H1 (cell line): ENCODE data around the gene PHYH. TPM values are rescaled to one million over a fixed set of nuclear protein-coding genes. Genes with fewer than 3 reads are reported as not detected.

ENCODE experiments used
- CTCF ChIA-PET: fragments of 300-600 bp; sonication (Branson Sonifier 250); formaldehyde crosslinking; loops from one replicate; lab custom pipeline; 2021; ENCODE audit not compliant: partially characterized antibody; lab: Charles Lee
- POLR2A ChIA-PET: fragments of 300-600 bp; sonication (Branson Sonifier 250); formaldehyde crosslinking; loops from one replicate; lab custom pipeline; 2021; ENCODE audit warnings: inconsistent platforms; ENCODE audit not compliant: partially characterized antibody; lab: Charles Lee
- DNase-seq, 2 experiments: peaks; one replicate each; pipeline versions ENCODE4 v3.0.0 to v3.0.0-alpha.2; 2010 to 2022; ENCODE audit warnings: low spot score in 2 of 2, low read depth in 1 of 2, mixed read lengths in 1 of 2
- FAIRE-seq: peaks from 2 replicates; lab custom pipeline; 2011; peaks lifted over from hg19 to GRCh38; lab: Jason Lieb, UNC
- H2AFZ ChIP-seq: 2 replicates; pipeline ENCODE4 v1.8.1; 2012; ENCODE audit warnings: low read length, inconsistent platforms
- H2AK5ac ChIP-seq: 2 replicates; pipeline ENCODE4 v1.6.1; 2013; ENCODE audit warnings: low read depth, low read length
- H2BK120ac ChIP-seq: replicated peaks from 2 replicates; pipeline ENCODE3; 2013; ENCODE audit warnings: low read depth, low read length, inconsistent platforms
- H2BK12ac ChIP-seq: 2 replicates; pipeline ENCODE4 v1.6.1; 2013; ENCODE audit warnings: low read depth, low read length
- H2BK15ac ChIP-seq: 2 replicates; pipeline ENCODE4 v1.6.1; 2013; ENCODE audit warnings: low read length
- H2BK20ac ChIP-seq: 2 replicates; pipeline ENCODE4 v1.6.1; 2013; ENCODE audit warnings: low read length
- H2BK5ac ChIP-seq: 2 replicates; pipeline ENCODE4 v1.6.1; 2013; ENCODE audit warnings: low read depth, low read length
- H3K14ac ChIP-seq: 2 replicates; pipeline ENCODE4 v1.6.1; 2013; ENCODE audit warnings: inconsistent platforms; ENCODE audit not compliant: insufficient read length
- H3K18ac ChIP-seq: 2 replicates; pipeline ENCODE4 v1.6.1; 2013; ENCODE audit warnings: low read length; ENCODE audit errors: extremely low read depth
- H3K23ac ChIP-seq: 2 replicates; pipeline ENCODE4 v1.6.1; 2013; ENCODE audit warnings: inconsistent platforms; ENCODE audit not compliant: insufficient read length
- H3K23me2 ChIP-seq: 2 replicates; pipeline ENCODE4 v1.6.1; 2013; ENCODE audit warnings: low read depth, low read length
- H3K27ac ChIP-seq: 2 replicates; pipeline ENCODE4 v1.6.1; 2011; ENCODE audit warnings: low read depth, low read length, inconsistent platforms
- H3K27me3 ChIP-seq, 4 experiments: replicated peaks in 1 of 4; 1 replicate in 1 of 4; 2 replicates in 3 of 4; pipeline versions ENCODE4 v1.6.1 to v1.8.1; 2011 to 2013; ENCODE audit warnings: low read length in 3 of 4, mild to moderate bottlenecking in 3 of 4, inconsistent platforms in 2 of 4, mixed read lengths in 2 of 4, moderate library complexity in 1 of 4; ENCODE audit not compliant: control insufficient read depth in 3 of 4, insufficient read depth in 3 of 4; ENCODE audit errors: extremely low read depth in 1 of 4
- H3K36me3 ChIP-seq, 4 experiments: 2 replicates each; pipeline versions ENCODE4 v1.6.1 to v1.8.1; 2011 to 2013; ENCODE audit warnings: mild to moderate bottlenecking in 4 of 4, low read length in 3 of 4, moderate library complexity in 2 of 4, control low read depth in 1 of 4, inconsistent platforms in 1 of 4; ENCODE audit not compliant: insufficient read depth in 4 of 4, control insufficient read depth in 2 of 4
- H3K4ac ChIP-seq: replicated peaks from 2 replicates; pipeline ENCODE3; 2013; ENCODE audit warnings: low read length, low read depth, mixed read lengths, inconsistent platforms; ENCODE audit not compliant: insufficient read length
- H3K4me1 ChIP-seq, 4 experiments: replicated peaks in 1 of 4; 1 replicate in 1 of 4; 2 replicates in 3 of 4; pipeline versions ENCODE4 v1.6.1 to v1.8.1; 2011 to 2013; ENCODE audit warnings: low read length in 3 of 4, inconsistent platforms in 2 of 4, mixed read lengths in 1 of 4; ENCODE audit not compliant: insufficient read depth in 4 of 4, control insufficient read depth in 3 of 4
- H3K4me2 ChIP-seq, 2 experiments: 2 replicates each; pipeline versions ENCODE4 v1.6.1 to v1.8.1; 2011 to 2013; ENCODE audit warnings: low read depth in 2 of 2, low read length in 2 of 2, control low read depth in 1 of 2, inconsistent platforms in 1 of 2, mild to moderate bottlenecking in 1 of 2; ENCODE audit not compliant: insufficient read depth in 1 of 2
- H3K4me3 ChIP-seq, 4 experiments: fragments of 200-600, 300-600 bp in 1 of 4; sonication (generic), shearing (Covaris generic), sonication (Bioruptor Twin) in 1 of 4; 2 replicates each; pipeline versions ENCODE4 v1.5.1 to v1.8.1; 2011 to 2016; ENCODE audit warnings: low read length in 4 of 4, low read depth in 3 of 4, control low read depth in 2 of 4, inconsistent platforms in 2 of 4, mild to moderate bottlenecking in 2 of 4, mixed read lengths in 1 of 4, moderate library complexity in 1 of 4; ENCODE audit not compliant: insufficient read depth in 2 of 4; ENCODE audit errors: extremely low read depth in 1 of 4
- H3K56ac ChIP-seq: replicated peaks from 2 replicates; pipeline ENCODE3; 2013; ENCODE audit warnings: low read depth, mild to moderate bottlenecking, mixed read lengths, low read length, inconsistent platforms; ENCODE audit not compliant: insufficient read length
- H3K79me1 ChIP-seq: 2 replicates; pipeline ENCODE4 v1.6.1; 2013; ENCODE audit warnings: low read depth, low read length, control low read depth
- H3K79me2 ChIP-seq, 2 experiments: 2 replicates each; pipeline versions ENCODE4 v1.6.1 to v1.8.1; 2012 to 2013; ENCODE audit warnings: low read length in 2 of 2, mild to moderate bottlenecking in 2 of 2, inconsistent platforms in 1 of 2; ENCODE audit not compliant: insufficient read depth in 2 of 2, control insufficient read depth in 1 of 2
- H3K9ac ChIP-seq, 4 experiments: replicated peaks in 1 of 4; 1 replicate in 1 of 4; 2 replicates in 3 of 4; pipeline versions ENCODE4 v1.6.1 to v1.8.1; 2011 to 2013; ENCODE audit warnings: low read depth in 3 of 4, low read length in 3 of 4, control low read depth in 2 of 4, mild to moderate bottlenecking in 2 of 4, moderate library complexity in 2 of 4, inconsistent platforms in 1 of 4; ENCODE audit errors: extremely low read depth in 1 of 4
- H3K9me3 ChIP-seq, 2 experiments: 2 replicates each; pipeline versions ENCODE4 v1.6.1 to v1.8.1; 2012 to 2013; ENCODE audit warnings: mild to moderate bottlenecking in 2 of 2, moderate library complexity in 2 of 2, control low read depth in 1 of 2, inconsistent platforms in 1 of 2, low read depth in 1 of 2, low read length in 1 of 2, mixed read lengths in 1 of 2; ENCODE audit not compliant: insufficient read depth in 2 of 2
- H4K20me1 ChIP-seq, 2 experiments: replicated peaks in 1 of 2; 2 replicates each; pipeline versions ENCODE3 to v1.8.1; 2011 to 2013; ENCODE audit warnings: inconsistent platforms in 2 of 2, low read length in 2 of 2, mild to moderate bottlenecking in 1 of 2; ENCODE audit not compliant: insufficient read depth in 2 of 2, control insufficient read depth in 1 of 2
- H4K5ac ChIP-seq: 2 replicates; pipeline ENCODE4 v1.6.1; 2013; ENCODE audit warnings: low read length, low read depth, mixed read lengths, inconsistent platforms; ENCODE audit not compliant: insufficient read length
- H4K8ac ChIP-seq: 2 replicates; pipeline ENCODE4 v1.8.0; 2013; ENCODE audit warnings: mild to moderate bottlenecking, moderate library complexity, low read length, inconsistent platforms; ENCODE audit not compliant: insufficient read depth; ENCODE audit errors: extremely low read depth
- H4K91ac ChIP-seq: replicated peaks from 2 replicates; pipeline ENCODE3; 2013; ENCODE audit warnings: low read length, mixed read lengths, inconsistent platforms; ENCODE audit not compliant: insufficient read length
- CBX8 ChIP-seq: fragments of 300-800, 300-1000 bp; sonication (generic); IDR thresholded peaks from 2 replicates; pipeline ENCODE4 v1.7.1; 2016; ENCODE audit warnings: low read depth, low read length, borderline replicate concordance
- CHD1 ChIP-seq: IDR thresholded peaks from 2 replicates; pipeline ENCODE4 v1.6.1; 2012; ENCODE audit warnings: low read depth, low read length, improper control_type of control experiment
- CREB1 ChIP-seq: IDR thresholded peaks from 2 replicates; pipeline ENCODE4 v1.6.1; 2012; ENCODE audit warnings: inconsistent platforms
- EGR1 ChIP-seq: IDR thresholded peaks from 2 replicates; pipeline ENCODE4 v1.6.1; 2011; ENCODE audit warnings: low read depth, low read length, borderline replicate concordance
- KDM4A ChIP-seq: IDR thresholded peaks from one replicate; pipeline ENCODE4 v1.7.1; 2012; ENCODE audit warnings: low read depth, mild to moderate bottlenecking, moderate library complexity, low read length, inconsistent platforms; ENCODE audit not compliant: severe bottlenecking
- POLR2A ChIP-seq, 2 experiments: IDR thresholded peaks; 1 replicate in 1 of 2; 2 replicates in 1 of 2; pipeline ENCODE4 v1.6.1; 2011; ENCODE audit warnings: low read depth in 2 of 2, low read length in 2 of 2, mild to moderate bottlenecking in 2 of 2; ENCODE audit errors: control extremely low read depth in 1 of 2
- RFX5 ChIP-seq: IDR thresholded peaks from 2 replicates; pipeline ENCODE4 v1.6.1; 2011; ENCODE audit warnings: low read depth, low read length, improper control_type of control experiment, borderline replicate concordance
- SP2 ChIP-seq: IDR thresholded peaks from 2 replicates; pipeline ENCODE4 v1.6.1; 2012; ENCODE audit warnings: mild to moderate bottlenecking, low read length, inconsistent platforms
- SUZ12 ChIP-seq: fragments of 200-600 bp; sonication (generic); IDR thresholded peaks from 2 replicates; pipeline ENCODE4 v1.6.1; 2012; ENCODE audit warnings: mild to moderate bottlenecking, inconsistent platforms, low read length, moderate library complexity, mixed read lengths
- TAF1 ChIP-seq: IDR thresholded peaks from 2 replicates; pipeline ENCODE4 v1.6.1; 2011; ENCODE audit warnings: mild to moderate bottlenecking, low read depth, low read length
- WGBS, 2 experiments: shearing (Covaris generic) in 1 of 2; methylation state at CpG; one replicate each; pipeline versions ENCODE4 v1.1.6 to v1.1.7; 2013 to 2015; ENCODE audit warnings: low lambda C conversion rate in 2 of 2, mixed read lengths in 2 of 2, inconsistent platforms in 1 of 2, low coverage in 1 of 2, missing lambda C conversion rate in 1 of 2; ENCODE audit not compliant: insufficient replicate concordance in 2 of 2, insufficient coverage in 1 of 2, insufficient read length in 1 of 2; ENCODE audit errors: extremely low coverage in 1 of 2, missing lambda C conversion rate in 1 of 2; 5-methylcytosine and 5-hydroxymethylcytosine counted together
- polyA plus RNA-seq, 7 experiments: library from polyadenylated mRNA; depleted of rRNA in 3 of 7; stranded (reverse) in 5 of 7; unstranded in 2 of 7; fragments of >200 nt in 5 of 7; fragments of 200-250 nt in 2 of 7; gene quantifications; 1 replicate in 5 of 7; 2 replicates in 1 of 7; 4 replicates in 1 of 7; pipeline versions ENCODE4 v1.2.1 to v1.2.3, GENCODE V29; 2011 to 2013; ENCODE audit warnings: missing spikeins in 2 of 7, mixed read lengths in 2 of 7
- total RNA-seq: library from RNA; stranded (reverse); fragmentation: NEBNext Ultra II Directional; extraction: Animal tissue kit (Norgen Biotek cat#: 25700); gene quantifications from 2 replicates; pipeline ENCODE4 v1.2.1, GENCODE V29; 2021
- TF ChIP-seq, protein P1 (sequence below): IDR thresholded peaks from 2 replicates; pipeline ENCODE4 v1.6.1; 2012; ENCODE audit warnings: inconsistent platforms
- TF ChIP-seq, protein P2 (sequence below): IDR thresholded peaks from 2 replicates; pipeline ENCODE4 v1.6.1; 2011; ENCODE audit warnings: low read depth, mild to moderate bottlenecking, low read length; ENCODE audit not compliant: insufficient read depth
- TF ChIP-seq, protein P3 (sequence below): IDR thresholded peaks from 2 replicates; pipeline ENCODE4 v1.6.1; 2012; ENCODE audit warnings: inconsistent platforms

Gene PHYH
- total and polyA plus RNA-seq, 2 of the 8 experiments (the other 6 are each of a cell fraction or from before 2014, with no cell fraction given): 22.0 to 22.7 TPM

DNA sequence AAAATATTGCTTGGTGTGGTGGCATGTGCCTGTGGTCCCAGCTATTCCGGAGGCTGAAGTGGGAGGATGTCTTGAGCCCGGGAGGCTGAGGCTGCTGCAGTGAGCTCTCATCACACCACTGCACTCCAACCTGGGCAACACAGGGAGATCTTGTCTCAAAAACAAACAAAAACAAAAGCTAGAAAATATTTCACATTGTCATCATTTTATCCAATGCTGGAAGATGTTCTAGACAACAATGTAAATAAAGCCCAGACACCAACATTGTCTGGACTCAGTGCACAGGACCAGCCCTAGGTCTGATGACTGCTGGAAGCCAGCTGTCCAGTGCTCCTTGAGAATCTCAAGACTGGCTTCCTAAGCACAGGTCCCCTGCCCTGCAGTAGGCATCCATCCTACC is 34.7 kb upstream of the PHYH start:
- 100% methylated on average over 2 of the region's 2 CpGs; no CpG with 5 or more reads in 1 of the 2 experiments for WGBS, 2 experiments

More for the DNA sequence above, 34.7 kb upstream of the PHYH start:
- no peak overlapping the region for H4K91ac ChIP-seq
- TF ChIP-seq, protein P1, sequence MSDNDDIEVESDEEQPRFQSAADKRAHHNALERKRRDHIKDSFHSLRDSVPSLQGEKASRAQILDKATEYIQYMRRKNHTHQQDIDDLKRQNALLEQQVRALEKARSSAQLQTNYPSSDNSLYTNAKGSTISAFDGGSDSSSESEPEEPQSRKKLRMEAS: no peak
- TF ChIP-seq EGR1 (no peak), CHD1 (no peak), SP2 (no peak), CBX8 (no peak), SUZ12 (no peak), RFX5 (no peak), KDM4A (no peak), TAF1 (no peak), POLR2A (IDR thresholded peaks at IDR 0.05; ENCODE audit: control extremely low read depth in 1 of 2, low read depth in 2 of 2, low read length in 2 of 2) (no peak), CREB1 (no peak)
- TF ChIP-seq, protein P2, sequence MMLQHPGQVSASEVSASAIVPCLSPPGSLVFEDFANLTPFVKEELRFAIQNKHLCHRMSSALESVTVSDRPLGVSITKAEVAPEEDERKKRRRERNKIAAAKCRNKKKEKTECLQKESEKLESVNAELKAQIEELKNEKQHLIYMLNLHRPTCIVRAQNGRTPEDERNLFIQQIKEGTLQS: no peak
- TF ChIP-seq, protein P3, sequence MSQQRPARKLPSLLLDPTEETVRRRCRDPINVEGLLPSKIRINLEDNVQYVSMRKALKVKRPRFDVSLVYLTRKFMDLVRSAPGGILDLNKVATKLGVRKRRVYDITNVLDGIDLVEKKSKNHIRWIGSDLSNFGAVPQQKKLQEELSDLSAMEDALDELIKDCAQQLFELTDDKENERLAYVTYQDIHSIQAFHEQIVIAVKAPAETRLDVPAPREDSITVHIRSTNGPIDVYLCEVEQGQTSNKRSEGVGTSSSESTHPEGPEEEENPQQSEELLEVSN: no peak
- no peak overlapping the region for H3K9ac ChIP-seq
- no peak overlapping the region for H2BK15ac ChIP-seq
- no peaks in the 10 kb centered on the region; the same call in 1 of the 2 replicates for H3K23me2 ChIP-seq
- no peak overlapping the region for H3K18ac ChIP-seq
- H3K79me2 ChIP-seq: peaks cover 12 to 82% of the 10 kb centered on the region in 2 experiments
- no peak overlapping the region for H2AK5ac ChIP-seq
- FAIRE-seq (no peak), DNase-seq (no peak)
- no peak overlapping the region for H3K23ac ChIP-seq
- H3K4me2 ChIP-seq: no peak overlapping the region
- H3K9me3 ChIP-seq: no peaks in the 10 kb centered on the region
- H3K27ac ChIP-seq: no peak overlapping the region
- H4K20me1 ChIP-seq: peaks cover 15 to 24% of the 10 kb centered on the region in 2 experiments
- H4K5ac ChIP-seq: no peak overlapping the region
- no peak overlapping the region for H2BK20ac ChIP-seq
- H2BK5ac ChIP-seq: no peak overlapping the region
- CTCF ChIA-PET: interaction anchor here (1.4 to 2.1 kb wide), 2 partner anchors 14 to 18 kb away, joined by 3 to 9 read pairs; no protein-coding TSS in a partner anchor
- peaks cover 5% of the 10 kb centered on the region; the same call in 1 of the 2 replicates for H3K79me1 ChIP-seq
- no peak overlapping the region for H3K4me3 ChIP-seq
- H3K27me3 ChIP-seq: no peaks in the 10 kb centered on the region
- H3K4me1 ChIP-seq: peaks cover 4 to 7% (median 5%) of the 10 kb centered on the region in 4 experiments; a peak in 6 of 7 replicates
- POLR2A ChIA-PET: interaction anchor here (0.8 to 8.2 kb wide), 7 partner anchors 8 to 48 kb away, joined by 3 to 85 read pairs (median 4); partner anchors contain the start of gene SEPHS1
- H2BK12ac ChIP-seq: no peak overlapping the region
- H3K36me3 ChIP-seq: peaks cover 24 to 94% (median 63%) of the 10 kb centered on the region in 4 experiments
- H3K14ac ChIP-seq: no peak overlapping the region
- H2AFZ ChIP-seq: no peak overlapping the region
- no peak overlapping the region for H3K4ac ChIP-seq
- H3K56ac ChIP-seq: no peak overlapping the region
- H4K8ac ChIP-seq: no peak overlapping the region
- H2BK120ac ChIP-seq: no peak overlapping the region
